ENCODE data around the gene BSCL2. TPM values are rescaled to one million over a fixed set of nuclear protein-coding genes. Genes with fewer than 3 reads are reported as not detected.

BSCL2 gene
- total RNA-seq, 1 donor from 2014 or later: 87.0 TPM

DNA sequence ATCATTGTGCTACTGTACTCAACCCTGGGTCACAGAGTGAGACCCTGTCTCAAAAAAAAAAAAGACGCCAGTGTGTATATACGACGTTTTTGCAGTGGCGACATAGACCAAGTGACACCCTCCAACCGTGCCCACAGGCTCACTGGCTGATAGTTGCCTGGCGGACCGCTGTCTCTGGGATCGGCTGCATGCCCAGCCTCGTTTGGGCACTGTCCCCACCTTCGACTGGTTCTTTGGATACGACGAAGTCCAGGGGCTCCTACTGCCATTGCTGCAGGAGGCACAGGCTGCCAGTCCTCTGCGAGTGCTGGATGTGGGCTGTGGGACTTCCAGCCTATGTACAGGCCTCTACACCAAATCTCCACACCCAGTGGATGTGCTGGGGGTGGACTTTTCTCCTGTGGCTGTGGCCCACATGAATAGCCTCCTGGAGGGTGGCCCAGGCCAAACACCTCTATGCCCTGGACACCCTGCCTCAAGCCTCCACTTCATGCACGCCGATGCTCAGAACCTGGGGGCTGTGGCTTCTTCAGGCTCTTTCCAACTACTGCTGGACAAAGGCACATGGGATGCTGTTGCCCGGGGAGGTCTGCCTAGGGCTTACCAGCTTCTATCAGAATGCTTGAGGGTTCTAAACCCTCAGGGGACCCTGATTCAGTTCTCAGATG, 40.8 kb downstream of the BSCL2 start:
- no peak for DNase-seq
- no peak for ATAC-seq
- Histone ChIP-seq H3K9me3 (no peaks in the 10 kb centered on the region), H3K4me1 (peaks cover 52% of the 10 kb centered on the region), H3K27me3 (ENCODE audit: low read depth) (no peaks in the 10 kb centered on the region), H3K36me3 (peaks cover 28% of the 10 kb centered on the region), H3K4me3 (peak overlapping the region; percentile 92), H3K27ac (peak overlapping the region; percentile 91)
- intact Hi-C loops (cut with DNase I): no loop called here
- TF ChIP-seq, protein P1, sequence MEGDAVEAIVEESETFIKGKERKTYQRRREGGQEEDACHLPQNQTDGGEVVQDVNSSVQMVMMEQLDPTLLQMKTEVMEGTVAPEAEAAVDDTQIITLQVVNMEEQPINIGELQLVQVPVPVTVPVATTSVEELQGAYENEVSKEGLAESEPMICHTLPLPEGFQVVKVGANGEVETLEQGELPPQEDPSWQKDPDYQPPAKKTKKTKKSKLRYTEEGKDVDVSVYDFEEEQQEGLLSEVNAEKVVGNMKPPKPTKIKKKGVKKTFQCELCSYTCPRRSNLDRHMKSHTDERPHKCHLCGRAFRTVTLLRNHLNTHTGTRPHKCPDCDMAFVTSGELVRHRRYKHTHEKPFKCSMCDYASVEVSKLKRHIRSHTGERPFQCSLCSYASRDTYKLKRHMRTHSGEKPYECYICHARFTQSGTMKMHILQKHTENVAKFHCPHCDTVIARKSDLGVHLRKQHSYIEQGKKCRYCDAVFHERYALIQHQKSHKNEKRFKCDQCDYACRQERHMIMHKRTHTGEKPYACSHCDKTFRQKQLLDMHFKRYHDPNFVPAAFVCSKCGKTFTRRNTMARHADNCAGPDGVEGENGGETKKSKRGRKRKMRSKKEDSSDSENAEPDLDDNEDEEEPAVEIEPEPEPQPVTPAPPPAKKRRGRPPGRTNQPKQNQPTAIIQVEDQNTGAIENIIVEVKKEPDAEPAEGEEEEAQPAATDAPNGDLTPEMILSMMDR (IDR thresholded peaks at IDR 0.05): no peak

DNA sequence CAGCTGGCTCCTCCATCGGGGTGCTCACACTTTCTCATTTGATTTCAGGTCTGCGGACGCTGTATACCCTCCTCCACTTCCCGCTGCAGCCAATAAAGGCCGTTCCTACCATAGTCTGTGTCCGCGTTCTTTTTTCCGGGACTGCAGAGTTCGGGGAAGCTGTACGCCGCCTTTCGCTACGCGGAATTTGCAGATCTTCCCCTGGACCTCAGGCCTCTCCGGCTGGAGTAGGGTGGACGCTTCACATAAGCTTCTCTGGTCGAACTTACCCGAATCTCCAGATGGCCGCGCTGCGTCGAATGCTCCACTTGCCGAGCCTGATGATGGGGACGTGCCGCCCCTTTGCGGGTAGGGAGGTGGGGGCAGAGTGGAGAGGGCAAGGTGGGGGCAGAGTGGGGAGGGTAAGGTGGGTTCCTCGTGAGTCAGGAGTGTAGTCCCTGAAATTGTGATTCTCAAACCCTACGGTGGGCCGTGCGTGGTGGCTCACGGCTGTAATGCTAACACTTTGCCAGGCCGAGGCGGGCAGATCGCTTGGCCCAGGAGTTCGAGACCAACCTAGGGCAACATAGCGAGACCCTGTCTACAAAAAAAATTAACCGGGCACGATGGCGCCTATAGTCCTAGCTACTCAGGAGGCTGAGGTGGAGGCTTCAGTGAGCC, 41.5 kb downstream of the BSCL2 start:
- DNase-seq (peak; percentile 66), ATAC-seq (peak; percentile 62 to 63)
- H3K9me3 ChIP-seq: no peaks in the 10 kb centered on the region
- peaks cover 49% of the 10 kb centered on the region for H3K4me1 ChIP-seq
- intact Hi-C loops (cut with DNase I): no loop called here
- TF ChIP-seq, protein P1 (IDR thresholded peaks at IDR 0.05): no peak
- H3K27ac ChIP-seq: peak overlapping the region; percentile 91
- peaks cover 32% of the 10 kb centered on the region for H3K36me3 ChIP-seq
- H3K27me3 ChIP-seq (ENCODE audit: low read depth): no peaks in the 10 kb centered on the region
- H3K4me3 ChIP-seq: peak overlapping the region; percentile 92

GRCh38 chr11:62665075-62665598, 42.1 kb downstream of the BSCL2 start, which contains the start of the genes C11orf98 and CSKMT:
C11orf98 (minus strand) TSS chr11:62665210; CDS start chr11:62665169, 41 bp downstream.
CSKMT (plus strand) TSS chr11:62665312; CDS start chr11:62665880, 568 bp downstream.
- ATAC-seq (peak; percentile 99), DNase-seq (peak; percentile 95)
- Histone ChIP-seq H3K4me3 (peak within 1 kb of the TSS; percentile 92), H3K27me3 (ENCODE audit: low read depth) (no peaks in the 10 kb centered on the region), H3K4me1 (peaks cover 43% of the 10 kb centered on the region), H3K9me3 (no peaks in the 10 kb centered on the region), H3K27ac (peak within 1 kb of the TSS; percentile 91), H3K36me3 (peaks cover 32% of the 10 kb centered on the region)
- intact Hi-C loops (cut with DNase I): no loop called here
- TF ChIP-seq, protein P1 (IDR thresholded peaks at IDR 0.05): no peak

- ATAC-seq: peak; percentile 67 to 72
- TF ChIP-seq, protein P1 (IDR thresholded peaks at IDR 0.05): no peak
- Histone ChIP-seq H3K27me3 (ENCODE audit: low read depth) (no peaks in the 10 kb centered on the region), H3K9me3 (no peaks in the 10 kb centered on the region), H3K4me3 (peak overlapping the region; percentile 92), H3K27ac (peak overlapping the region; percentile 91), H3K36me3 (peaks cover 32% of the 10 kb centered on the region), H3K4me1 (peaks cover 39% of the 10 kb centered on the region)
- peak; percentile 67 for DNase-seq
- intact Hi-C loops (cut with DNase I): no loop called here
Observed at GRCh38 chr11:62664405-62665074, 42.7 kb downstream of the BSCL2 start.

- DNase-seq (no peak), ATAC-seq (no peak)
- Histone ChIP-seq H3K36me3 (peaks cover 4% of the 10 kb centered on the region), H3K27me3 (ENCODE audit: low read depth) (no peaks in the 10 kb centered on the region), H3K27ac (no peak overlapping the region), H3K4me1 (peaks cover 8% of the 10 kb centered on the region), H3K9me3 (no peaks in the 10 kb centered on the region), H3K4me3 (no peak overlapping the region)
- TF ChIP-seq, protein P1 (IDR thresholded peaks at IDR 0.05): no peak
- intact Hi-C loops (cut with DNase I): no loop called here
Observed at GRCh38 chr11:62656796-62657429, 50.3 kb downstream of the BSCL2 start.

All from lower lobe of right lung (tissue), 2 donors.